ENCODE data around the gene SHC1.
A peak's percentile ranks its signal among the peaks of the same experiment; 100 is the strongest.

SHC1 gene

GRCh38 chr1:154970631-154971340 is at the start of gene SHC1:
SHC1 (minus strand) TSS chr1:154970747; CDS start chr1:154970526, 221 bp downstream.
- TF ChIP-seq CTCF (IDR thresholded peaks at IDR 0.05; ENCODE audit: control insufficient read depth, extremely low read depth, insufficient read depth) = no peak
- peak within 1 kb of the TSS; percentile 59 for H3K4me3 ChIP-seq (ENCODE audit: low read depth, low read length)
- peak; percentile 50 for DNase-seq (ENCODE audit: low read depth)

- DNase-seq (ENCODE audit: low read depth) = no peak
- no peak for TF ChIP-seq CTCF (IDR thresholded peaks at IDR 0.05; ENCODE audit: control insufficient read depth, extremely low read depth, insufficient read depth)
Measured at GRCh38 chr1:155019377-155020245, 49.1 kb upstream of the SHC1 start.

GRCh38 chr1:155018617-155019348 is 48.2 kb upstream of the SHC1 start:
- TF ChIP-seq CTCF (IDR thresholded peaks at IDR 0.05; ENCODE audit: control insufficient read depth, extremely low read depth, insufficient read depth) = no peak
- no peak overlapping the region for H3K4me3 ChIP-seq (ENCODE audit: low read depth, low read length)
- no peak for DNase-seq (ENCODE audit: low read depth)

More at GRCh38 chr1:155019377-155020245, 49.1 kb upstream of the SHC1 start:
- no peak overlapping the region for H3K4me3 ChIP-seq (ENCODE audit: low read depth, low read length)

- DNase-seq (ENCODE audit: low read depth) = no peak
- no peak overlapping the region for H3K4me3 ChIP-seq (ENCODE audit: low read depth, low read length)
- no peak for TF ChIP-seq CTCF (IDR thresholded peaks at IDR 0.05; ENCODE audit: control insufficient read depth, extremely low read depth, insufficient read depth)
Measured at GRCh38 chr1:155017946-155018316, 47.4 kb upstream of the SHC1 start.

GRCh38 chr1:155017041-155017945 is 46.7 kb upstream of the SHC1 start:
- peak; percentile 16; the same call in 1 of the 2 replicates for TF ChIP-seq CTCF (IDR thresholded peaks at IDR 0.05; ENCODE audit: control insufficient read depth, extremely low read depth, insufficient read depth)
- H3K4me3 ChIP-seq (ENCODE audit: low read depth, low read length) = no peak overlapping the region

More at GRCh38 chr1:155017041-155017945, 46.7 kb upstream of the SHC1 start:
- no peak for DNase-seq (ENCODE audit: low read depth)

Measured in LNCaP clone FGC (cell line).